GM12892 (cell line): ENCODE data around the gene GAB2.
"Not testable (repeated sequence)": the region's sequence is repeated elsewhere in the genome, so short reads cannot be mapped to it uniquely, and the experiment has no call there.

Source experiments
- DNase-seq: peaks from one replicate; pipeline ENCODE4 v3.0.0; 2011; ENCODE audit not compliant: insufficient read length
- FAIRE-seq: peaks from 2 replicates; lab custom pipeline; 2011; peaks lifted over from hg19 to GRCh38; lab: Jason Lieb, UNC
- POLR2A ChIP-seq: IDR thresholded peaks from 2 replicates; pipeline ENCODE4 v1.6.1; 2011; ENCODE audit warnings: low read depth, low read length, control low read depth
- POLR2AphosphoS5 ChIP-seq: IDR thresholded peaks from 2 replicates; pipeline ENCODE4 v1.6.1; 2011; ENCODE audit warnings: low read depth, low read length, control low read depth
- TAF1 ChIP-seq: IDR thresholded peaks from 2 replicates; pipeline ENCODE4 v1.6.1; 2011; ENCODE audit warnings: low read depth, mild to moderate bottlenecking, control low read depth, low read length, borderline replicate concordance

GAB2 gene

GRCh38 chr11:78371221-78371891 is 46.3 kb downstream of the GAB2 start:
- FAIRE-seq: no peak
- TF ChIP-seq POLR2A (no peak), POLR2AphosphoS5 (no peak), TAF1 (no peak)
- DNase-seq: no peak

GRCh38 chr11:78370406-78371172 is 47.0 kb downstream of the GAB2 start:
- FAIRE-seq: no peak
- no peak for DNase-seq
- TF ChIP-seq POLR2A (no peak), POLR2AphosphoS5 (no peak), TAF1 (no peak)

GRCh38 chr11:78365381-78365792 is 52.2 kb downstream of the GAB2 start:
- DNase-seq: no peak
- FAIRE-seq: no peak
- no peak for TF ChIP-seq TAF1
- TF ChIP-seq POLR2AphosphoS5: no peak
- no peak for TF ChIP-seq POLR2A

GRCh38 chr11:78364128-78364751 is 53.4 kb downstream of the GAB2 start:
- FAIRE-seq: no peak
- no peak for DNase-seq
- TF ChIP-seq POLR2AphosphoS5 (no peak), TAF1 (no peak), POLR2A (no peak)

GRCh38 chr11:78363024-78363619 is 54.5 kb downstream of the GAB2 start:
- FAIRE-seq (peak; percentile 58), DNase-seq (no peak)
- TF ChIP-seq POLR2A: no peak
- no peak for TF ChIP-seq TAF1
- no peak for TF ChIP-seq POLR2AphosphoS5

GRCh38 chr11:78361228-78361627 is 56.4 kb downstream of the GAB2 start:
- FAIRE-seq (no peak), DNase-seq (no peak)
- TF ChIP-seq POLR2AphosphoS5 (no peak), POLR2A (no peak), TAF1 (no peak)

GRCh38 chr11:78359921-78360320 is 57.7 kb downstream of the GAB2 start:
- DNase-seq (no peak), FAIRE-seq (no peak)
- TF ChIP-seq TAF1 (no peak), POLR2A (no peak), POLR2AphosphoS5 (no peak)

- not testable (repeated sequence) for DNase-seq, FAIRE-seq
Measured at GRCh38 chr11:78357924-78358323, 59.7 kb downstream of the GAB2 start.

- FAIRE-seq, DNase-seq: not testable (repeated sequence)
Measured at GRCh38 chr11:78357425-78357824, 60.2 kb downstream of the GAB2 start.

GRCh38 chr11:78355742-78356141 is 61.9 kb downstream of the GAB2 start:
- FAIRE-seq: not testable (repeated sequence)

GRCh38 chr11:78355309-78355705 is 62.3 kb downstream of the GAB2 start:
- FAIRE-seq (no peak), DNase-seq (no peak)
- no peak for TF ChIP-seq POLR2A
- TF ChIP-seq POLR2AphosphoS5: no peak
- TF ChIP-seq TAF1: no peak

More at GRCh38 chr11:78355742-78356141, 61.9 kb downstream of the GAB2 start:
- not testable (repeated sequence) for DNase-seq
